HCEC 1CT (cell line): ENCODE data around the gene PRRT4.

Source experiments
- DNase-seq: peaks from one replicate; pipeline ENCODE4 v3.0.0-alpha.2; 2017

PRRT4 gene

GRCh38 chr7:128341733-128342132 lies 19.8 kb downstream of the PRRT4 start:
- no peak for DNase-seq

DNA sequence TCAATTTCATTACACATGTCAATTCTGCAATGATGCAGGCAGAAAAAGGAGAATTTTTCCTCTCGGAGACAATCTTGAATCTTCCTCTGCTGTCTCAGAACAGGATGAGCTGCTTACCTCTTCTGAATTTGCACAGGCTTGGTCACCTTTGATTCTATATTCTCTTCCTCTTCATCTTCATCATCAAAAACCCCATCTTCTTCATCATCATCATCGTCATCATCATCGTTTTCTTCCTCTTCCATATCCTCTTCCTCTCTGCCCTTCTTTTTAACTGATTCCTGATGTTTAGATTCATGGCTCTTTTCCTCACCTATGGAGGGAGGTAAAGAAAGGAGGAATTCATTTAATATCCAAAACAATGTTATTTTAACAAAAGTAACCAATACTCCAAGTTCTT lies 25.8 kb downstream of the PRRT4 start:
- no peak for DNase-seq

DNA sequence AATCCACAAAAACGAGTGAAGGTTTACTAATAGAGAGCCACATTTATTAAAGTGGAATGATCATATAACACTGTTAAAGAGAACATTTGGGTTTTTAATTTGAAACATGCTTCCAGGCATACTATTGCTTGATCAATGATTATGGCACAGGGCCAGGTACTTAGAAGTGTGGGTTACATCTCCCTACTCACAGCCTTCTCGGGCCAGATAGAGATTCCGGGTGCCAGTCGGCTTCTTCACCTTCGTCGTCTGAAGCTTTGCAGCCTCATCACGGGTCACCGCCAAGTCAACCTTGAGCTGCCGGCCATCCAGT lies 37.2 kb downstream of the PRRT4 start:
- no peak for DNase-seq

GRCh38 chr7:128323459-128324367 lies 37.8 kb downstream of the PRRT4 start:
- DNase-seq: peak; percentile 48

GRCh38 chr7:128323040-128323439 lies 38.5 kb downstream of the PRRT4 start:
- DNase-seq: no peak

- DNase-seq: peak; percentile 67
Observed at GRCh38 chr7:128322040-128322643, 39.3 kb downstream of the PRRT4 start.

- no peak for DNase-seq
Observed at GRCh38 chr7:128321044-128321422, 40.5 kb downstream of the PRRT4 start.

DNA sequence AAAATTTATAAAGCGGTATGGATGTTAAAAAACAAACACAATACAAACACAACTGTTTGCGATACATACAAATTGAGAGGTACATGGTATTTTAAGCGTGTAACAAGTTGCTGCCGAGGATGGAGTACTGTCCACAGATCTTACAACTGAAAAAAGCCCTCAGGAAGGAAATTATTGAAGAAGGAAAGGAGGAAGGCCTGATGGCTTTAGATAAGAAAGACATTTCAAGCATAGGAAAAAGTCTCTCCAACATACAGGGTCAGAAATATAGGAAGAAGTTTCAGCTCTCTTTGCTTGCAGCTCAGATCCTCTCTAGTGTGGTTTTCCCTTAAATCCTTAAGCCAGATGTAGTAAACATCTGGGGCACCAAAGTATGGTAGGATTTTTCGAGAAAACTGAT lies 42.8 kb downstream of the PRRT4 start:
- DNase-seq: no peak

GRCh38 chr7:128311013-128311412 lies 50.5 kb downstream of the PRRT4 start:
- DNase-seq: no peak

GRCh38 chr7:128310499-128310898 lies 51.0 kb downstream of the PRRT4 start:
- DNase-seq: no peak

GRCh38 chr7:128309976-128310375 lies 51.5 kb downstream of the PRRT4 start:
- DNase-seq: no peak

- no peak for DNase-seq
Observed at GRCh38 chr7:128309124-128309523, 52.4 kb downstream of the PRRT4 start.

DNA sequence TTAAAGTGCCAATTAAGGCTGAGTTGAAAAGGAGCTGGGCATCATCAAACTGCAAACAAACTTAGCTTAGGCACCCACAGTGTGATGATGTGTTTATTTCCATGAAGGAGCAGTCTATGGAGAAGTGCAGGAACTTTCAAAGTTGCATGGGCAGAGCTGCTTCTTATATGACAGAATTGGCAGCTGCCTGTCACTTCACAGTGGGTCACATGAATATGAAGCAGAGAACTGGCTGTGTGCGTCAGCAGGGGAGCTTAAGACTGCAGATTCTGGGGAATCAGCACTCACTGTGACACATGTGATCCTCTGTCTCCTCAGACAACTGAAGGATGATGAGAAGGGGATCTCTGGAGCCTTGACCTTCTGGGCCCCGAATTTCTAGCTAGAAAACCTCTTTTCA lies 54.4 kb downstream of the PRRT4 start:
- DNase-seq: no peak

DNA sequence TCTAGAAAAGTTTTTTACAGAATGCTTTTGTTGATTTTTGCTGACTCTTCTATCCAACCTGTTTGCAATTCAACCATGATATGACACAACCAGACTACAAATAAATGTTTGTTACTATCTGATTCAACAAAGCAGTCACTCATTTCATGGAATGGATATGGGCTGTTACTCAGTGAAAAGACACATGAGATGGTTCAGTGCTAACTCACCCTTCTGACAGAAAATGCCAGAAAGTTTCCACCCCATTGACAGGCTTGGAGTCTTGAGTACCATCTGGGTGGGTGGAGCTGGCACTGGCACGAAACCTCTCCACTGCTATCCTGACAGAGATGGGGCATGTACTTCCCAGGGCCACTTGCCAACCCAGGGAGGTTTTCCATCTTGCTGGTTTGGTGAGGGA lies 57.3 kb downstream of the PRRT4 start:
- DNase-seq: no peak

DNA sequence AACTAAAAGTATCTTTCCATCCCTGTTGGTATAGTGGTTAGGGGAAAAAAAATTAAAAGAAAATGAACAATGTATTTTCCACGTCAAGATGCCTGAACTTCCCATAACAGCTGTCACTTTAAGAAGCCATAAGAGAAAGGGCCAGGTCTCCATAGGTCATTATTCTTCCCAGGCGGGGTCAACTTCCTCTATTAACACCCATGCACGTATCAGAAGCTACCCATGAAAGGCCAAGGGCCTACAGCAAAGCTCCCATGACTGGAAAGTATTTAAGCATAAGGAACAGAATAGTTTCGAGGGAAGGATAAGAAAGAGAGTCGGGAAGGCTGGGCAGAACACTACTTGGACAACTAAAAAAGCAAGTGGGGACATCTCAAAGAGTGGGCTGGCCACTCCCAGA lies 57.8 kb downstream of the PRRT4 start:
- no peak for DNase-seq

DNA sequence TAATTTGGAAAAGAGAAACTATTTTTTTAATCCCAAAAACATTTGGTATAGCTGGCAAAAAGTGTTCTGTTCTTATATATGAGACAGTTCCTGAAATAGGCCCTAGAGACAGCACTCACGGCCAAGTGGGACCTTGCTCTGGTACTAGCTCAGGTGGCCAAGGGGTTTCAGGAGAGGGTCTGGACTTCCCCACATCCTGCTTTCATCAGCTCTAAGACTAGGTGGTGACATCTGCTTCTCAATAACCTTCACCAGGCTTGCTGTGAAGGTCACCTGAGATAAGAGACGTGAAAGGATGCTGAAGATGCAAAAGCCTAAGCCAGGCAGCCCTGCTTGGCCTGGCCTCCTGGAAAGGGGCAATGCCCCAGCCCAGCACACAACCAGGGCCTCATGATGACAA lies 58.4 kb downstream of the PRRT4 start:
- DNase-seq: no peak

DNA sequence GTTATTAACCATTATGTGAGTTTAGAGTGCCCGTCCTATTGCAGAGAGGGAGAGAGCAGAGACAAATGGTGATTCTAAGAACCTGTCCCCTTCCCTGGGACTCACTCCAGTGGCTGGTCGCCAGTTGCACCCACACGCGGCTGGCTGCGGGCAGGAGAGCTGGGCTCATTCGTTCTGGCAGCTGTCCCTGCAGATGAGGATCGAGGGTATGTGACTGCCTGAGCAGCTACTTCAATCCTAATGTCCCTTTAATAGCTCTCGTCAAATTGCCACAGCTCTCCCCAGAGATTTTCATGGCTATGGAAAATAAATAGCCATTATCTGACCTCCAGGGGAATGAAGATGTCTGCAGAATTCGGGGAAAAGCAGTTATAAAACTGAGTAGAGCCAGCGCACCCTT lies 59.4 kb downstream of the PRRT4 start:
- DNase-seq: no peak
